ENCODE data around the gene DHRS7B. TPM values are rescaled to one million over a fixed set of nuclear protein-coding genes. Genes with fewer than 3 reads are reported as not detected.

The DHRS7B gene
- total RNA-seq, 4 donors from 2014 or later = 24.3 to 35.1 (median 33.7) TPM

- WGBS, 2 donors = 72 to 81% methylated on average over 7 to 10 of the region's 12 CpGs
- Histone ChIP-seq H3K4me3 (no peak overlapping the region), H3K4me1 (peaks cover 0 to 22% (median 0%) of the 10 kb centered on the region in 4 donors), H3K27ac (no peak overlapping the region), H3K27me3 (no peaks in the 10 kb centered on the region), H3K9me3 (no peaks in the 10 kb centered on the region), H3K36me3 (peaks cover 0 to 32% (median 0%) of the 10 kb centered on the region in 3 donors)
- no peak for DNase-seq (ENCODE audit: low spot score in 2 of 2)
- TF ChIP-seq CTCF (IDR thresholded peaks at IDR 0.05) (peak; percentile 18 to 38 (median 26)), EP300 (IDR thresholded peaks at IDR 0.05) (no peak)
Measured at GRCh38 chr17:21239680-21240368, 113.1 kb downstream of the DHRS7B start.

DNA sequence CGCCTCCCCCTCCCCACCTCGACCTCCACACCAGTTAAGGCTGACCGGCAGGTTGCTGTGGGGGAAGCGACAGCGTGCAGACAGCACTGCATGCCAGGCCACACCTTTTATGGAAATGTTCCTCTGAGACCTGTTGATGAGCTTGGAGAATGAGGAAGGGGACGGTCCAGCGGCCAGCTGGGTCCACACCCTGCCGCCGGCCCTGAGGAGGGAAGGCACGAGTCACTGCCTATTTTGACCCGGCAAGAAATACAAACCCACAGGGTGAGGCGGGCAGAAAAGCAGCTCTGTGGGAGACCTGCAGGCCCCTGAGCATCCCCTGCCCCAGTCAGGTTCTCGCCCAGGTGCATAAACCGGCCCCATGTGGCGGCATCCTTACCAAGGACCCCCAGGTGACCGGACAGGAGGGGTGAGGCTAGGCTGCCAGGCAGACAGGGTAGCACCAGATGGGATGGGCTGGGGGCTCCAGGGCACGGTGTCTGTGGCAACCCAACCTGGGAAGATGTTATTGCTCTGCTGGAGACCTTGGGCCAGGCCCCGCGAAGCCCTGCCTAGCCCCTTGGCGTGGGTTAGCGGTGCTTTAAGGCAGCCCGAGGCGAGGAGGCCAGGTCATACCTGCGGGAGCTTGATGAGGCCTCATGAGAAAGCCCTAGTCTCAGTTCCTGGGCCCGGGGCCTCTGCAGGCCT, 113.7 kb downstream of the DHRS7B start:
- peaks cover 0 to 32% (median 0%) of the 10 kb centered on the region in 3 donors for H3K36me3 ChIP-seq
- DNase-seq (ENCODE audit: low spot score in 2 of 2) = no peak
- no peaks in the 10 kb centered on the region for H3K27me3 ChIP-seq
- H3K27ac ChIP-seq = no peak overlapping the region
- H3K9me3 ChIP-seq = no peaks in the 10 kb centered on the region
- no peak overlapping the region for H3K4me3 ChIP-seq
- peaks cover 0 to 22% (median 0%) of the 10 kb centered on the region in 4 donors for H3K4me1 ChIP-seq
- WGBS, 2 donors = 58 to 67% methylated on average over 21 of the region's 25 CpGs
- TF ChIP-seq EP300 (IDR thresholded peaks at IDR 0.05) (no peak), POLR2A (IDR thresholded peaks at IDR 0.05) (no peak), CTCF (IDR thresholded peaks at IDR 0.05) (no peak)

Small RNA genes within 50 kb of the gene (small RNA-seq; reads per million reads assigned to genes)
- gene RN7SL426P = not detected

Other genes starting within 250 kb of the DHRS7B start
- gene USP22, start 84.0 kb upstream of the DHRS7B start, total RNA-seq = 100 to 1,000 TPM; 109 to 169 (median 133) TPM
- gene TMEM11, start 87.2 kb downstream of the DHRS7B start, total RNA-seq = 10 to 100 TPM; 16.2 to 27.6 (median 21.5) TPM
- 10 to 100 TPM in 3 of 4 donors, 1 to 10 TPM in 1; 5.7 to 12.0 (median 10.8) TPM for gene NATD1, start 126.4 kb downstream of the DHRS7B start, total RNA-seq
- gene MAP2K3, start 157.7 kb downstream of the DHRS7B start, total RNA-seq = 10 to 100 TPM; 17.5 to 39.0 (median 21.6) TPM
- gene KCNJ12, start 249.4 kb downstream of the DHRS7B start, total RNA-seq = 1 to 10 TPM in 3 of 4 donors, under 1 TPM in 1; 0.84 to 2.4 (median 1.7) TPM

All from tibial nerve (tissue), 4 donors.